IMR-90 (cell line): ENCODE data around the gene TBC1D8. TPM values are rescaled to one million over a fixed set of nuclear protein-coding genes. Genes with fewer than 3 reads are reported as not detected.

Experiments
- ATAC-seq: fragments of 200-7000 bp; cut with Tn5 transposase; 2 replicates; pipeline ENCODE4 v1.9.1; 2020; ENCODE audit warnings: low read depth, mild to moderate bottlenecking, moderate library complexity
- BruUV-seq: library from RNA; stranded (reverse); fragments of 400-500 nt; replicated peaks from 2 replicates; lab custom pipeline; 2021; lab: Mats Ljungman, UMichigan
- CTCF ChIA-PET: fragments of 300-600 bp; formaldehyde crosslinking; extraction: SDS; loops from one replicate; lab custom pipeline; 2021; ENCODE audit warnings: antibody characterized with exemption; lab: Yijun Ruan, JAX
- POLR2A ChIA-PET: fragments of 300-600 bp; sonication (Branson Sonifier 250); formaldehyde crosslinking; loops from one replicate; lab custom pipeline; 2022; ENCODE audit warnings: antibody characterized with exemption; ENCODE audit not compliant: unreplicated experiment; lab: Charles Lee
- DNase-seq: peaks from one replicate; pipeline ENCODE4 v3.0.0; 2013
- H2AFZ ChIP-seq: replicated peaks from 2 replicates; pipeline ENCODE3; 2013; ENCODE audit warnings: low read length, mild to moderate bottlenecking; ENCODE audit not compliant: poor library complexity
- H2AK5ac ChIP-seq: 2 replicates; pipeline ENCODE4 v1.6.1; 2013; ENCODE audit warnings: low read depth, low read length, inconsistent platforms
- H2AK9ac ChIP-seq: replicated peaks from 2 replicates; pipeline ENCODE3; 2013; ENCODE audit warnings: mild to moderate bottlenecking, low read depth, low read length, moderate library complexity; ENCODE audit not compliant: poor library complexity
- H2BK120ac ChIP-seq: 2 replicates; pipeline ENCODE4 v1.6.1; 2013; ENCODE audit warnings: low read depth, low read length, inconsistent platforms
- H2BK15ac ChIP-seq: 3 replicates; pipeline ENCODE4 v1.6.1; 2013; ENCODE audit warnings: low read depth, low read length, inconsistent platforms
- H2BK20ac ChIP-seq: 2 replicates; pipeline ENCODE4 v1.6.1; 2013; ENCODE audit warnings: low read depth, mild to moderate bottlenecking, inconsistent platforms, low read length, moderate library complexity
- H2BK5ac ChIP-seq: 2 replicates; pipeline ENCODE4 v1.6.1; 2013; ENCODE audit warnings: mild to moderate bottlenecking, low read depth, low read length, inconsistent platforms; ENCODE audit not compliant: poor library complexity, severe bottlenecking
- H3K14ac ChIP-seq: replicated peaks from 2 replicates; pipeline ENCODE4 v1.6.1; 2013; ENCODE audit warnings: low read depth, low read length, inconsistent platforms
- H3K18ac ChIP-seq: 2 replicates; pipeline ENCODE4 v1.6.1; 2013; ENCODE audit warnings: low read depth, low read length, control low read depth
- H3K23ac ChIP-seq: 2 replicates; pipeline ENCODE4 v1.6.1; 2013; ENCODE audit warnings: low read depth, low read length, inconsistent platforms
- H3K27ac ChIP-seq: 2 replicates; pipeline ENCODE4 v1.5.1; 2013; ENCODE audit warnings: mild to moderate bottlenecking, control low read depth, low read length; ENCODE audit not compliant: insufficient read depth
- H3K27me3 ChIP-seq: 2 replicates; pipeline ENCODE4 v1.6.1; 2013; ENCODE audit warnings: low read length; ENCODE audit not compliant: control insufficient read depth, insufficient read depth
- H3K36me3 ChIP-seq: 2 replicates; pipeline ENCODE4 v1.6.1; 2013; ENCODE audit warnings: low read length, mixed read lengths; ENCODE audit not compliant: control insufficient read depth, insufficient read depth
- H3K4ac ChIP-seq: 2 replicates; pipeline ENCODE4 v1.6.1; 2013; ENCODE audit warnings: low read depth, low read length, inconsistent platforms
- H3K4me1 ChIP-seq: 2 replicates; pipeline ENCODE4 v1.6.1; 2013; ENCODE audit warnings: low read length, mixed read lengths; ENCODE audit not compliant: control insufficient read depth, insufficient read depth
- H3K4me2 ChIP-seq: 2 replicates; pipeline ENCODE4 v1.6.1; 2013; ENCODE audit warnings: low read depth, mild to moderate bottlenecking, control low read depth, low read length, moderate library complexity
- H3K4me3 ChIP-seq: 2 replicates; pipeline ENCODE4 v1.5.1; 2013; ENCODE audit warnings: low read depth, mild to moderate bottlenecking, control low read depth, low read length, moderate library complexity; ENCODE audit not compliant: insufficient read depth
- H3K56ac ChIP-seq: 2 replicates; pipeline ENCODE4 v1.6.1; 2013; ENCODE audit warnings: low read length, inconsistent platforms; ENCODE audit not compliant: insufficient read depth; ENCODE audit errors: extremely low read depth
- H3K79me1 ChIP-seq, 2 experiments: 2 replicates each; pipeline ENCODE4 v1.6.1; 2013; ENCODE audit warnings: low read length in 2 of 2, inconsistent platforms in 1 of 2, low read depth in 1 of 2
- H3K9ac ChIP-seq: 2 replicates; pipeline ENCODE4 v1.6.1; 2013; ENCODE audit warnings: low read depth, low read length, control low read depth
- H3K9me1 ChIP-seq: 2 replicates; pipeline ENCODE4 v1.6.1; 2013; ENCODE audit warnings: low read length, inconsistent platforms; ENCODE audit not compliant: insufficient read depth
- H3K9me3 ChIP-seq: 2 replicates; pipeline ENCODE4 v1.6.1; 2013; ENCODE audit warnings: low read length; ENCODE audit not compliant: control insufficient read depth, insufficient read depth
- H4K20me1 ChIP-seq: 2 replicates; pipeline ENCODE4 v1.6.1; 2013; ENCODE audit warnings: low read length, inconsistent platforms; ENCODE audit not compliant: insufficient read depth
- H4K5ac ChIP-seq: 2 replicates; pipeline ENCODE4 v1.6.1; 2013; ENCODE audit warnings: mild to moderate bottlenecking, low read depth, low read length, control low read depth
- H4K8ac ChIP-seq, 2 experiments: 2 replicates each; pipeline ENCODE4 v1.6.1; 2013; ENCODE audit warnings: low read depth in 2 of 2, low read length in 2 of 2, control low read depth in 1 of 2, inconsistent platforms in 1 of 2
- H4K91ac ChIP-seq: 2 replicates; pipeline ENCODE4 v1.6.1; 2013; ENCODE audit warnings: low read depth, low read length, inconsistent platforms; ENCODE audit not compliant: insufficient read depth
- MAFK ChIP-seq: IDR thresholded peaks from 2 replicates; pipeline ENCODE4 v1.6.1; 2012; ENCODE audit warnings: low read depth, low read length, improper control_type of control experiment
- MXI1 ChIP-seq: IDR thresholded peaks from 2 replicates; pipeline ENCODE4 v1.6.1; 2012; ENCODE audit warnings: low read depth, mild to moderate bottlenecking, low read length, moderate library complexity, borderline replicate concordance
- WGBS, 2 experiments: methylation state at CpG; one replicate each; pipeline versions ENCODE4 v1.1.5 to v1.1.7; 2013; ENCODE audit warnings: missing lambda C conversion rate in 2 of 2; ENCODE audit not compliant: insufficient read length in 1 of 2; ENCODE audit errors: extremely low coverage in 2 of 2; 5-methylcytosine and 5-hydroxymethylcytosine counted together
- dilution Hi-C: fragments of 300-500 bp; cut with HindIII; formaldehyde crosslinking; loops from one replicate; pipeline ENCODE4 v1.14.3; 2018; ENCODE audit warnings: low sequenced_read_pairs; ENCODE audit not compliant: unreplicated experiment
- in situ Hi-C: fragments of 300-500 bp; cut with MboI; formaldehyde crosslinking; loops from 3 replicates; pipeline ENCODE4 v1.14.3; 2019; ENCODE audit warnings: low sequenced_read_pairs, inconsistent platforms, mixed read lengths
- intact Hi-C: fragments of 100-400 bp; cut with micrococcal nuclease; formaldehyde crosslinking; loops from 2 replicates; pipeline ENCODE4 v1.10.0; 2022
- polyA plus RNA-seq, 3 experiments: library from polyadenylated mRNA; depleted of rRNA; stranded (reverse); fragments of >200 nt; gene quantifications; 2 replicates each; pipeline ENCODE4 v1.2.3, GENCODE V29; 2012; ENCODE audit warnings: low replicate concordance in 1 of 3
- total RNA-seq: library from RNA; depleted of rRNA; stranded (reverse); fragments of >200 nt; gene quantifications from 2 replicates; pipeline ENCODE4 v1.2.3, GENCODE V29; 2012

Gene TBC1D8
- total and polyA plus RNA-seq, 2 of the 4 experiments (the other 2 are of a cell fraction), result 1.3 to 1.5 TPM

DNA sequence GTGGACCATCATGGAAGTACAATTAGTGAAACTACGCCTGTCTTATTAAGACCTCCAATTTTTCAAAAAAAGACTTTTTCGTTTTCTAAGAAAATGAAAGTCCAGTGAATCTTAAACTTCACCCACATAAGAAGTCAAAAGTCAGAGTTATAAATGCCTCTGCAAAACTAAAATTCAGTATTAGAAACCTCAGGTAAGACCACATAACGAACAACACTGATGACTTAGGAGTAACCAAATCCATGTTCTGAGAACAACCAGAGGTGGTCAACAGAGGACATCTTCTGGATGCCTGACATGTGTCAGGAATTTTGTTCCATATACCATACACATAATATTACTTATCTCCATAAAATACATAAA is 86.7 kb downstream of the TBC1D8 start:
- WGBS, 2 experiments, result no CpG with 5 or more reads among the region's 3 CpGs
- ChIA-PET CTCF (interaction anchor here (1.4 kb wide), 1 partner anchor 9 kb away, joined by 4 read pairs; no protein-coding TSS in a partner anchor), POLR2A (no interaction called here)
- Histone ChIP-seq H3K9ac (no peak overlapping the region), H4K8ac (no peak overlapping the region), H2BK15ac (no peak overlapping the region; the same call in 2 of the 3 replicates), H2AK5ac (no peak overlapping the region), H2AK9ac (no peak overlapping the region), H3K79me1 (peaks cover 0 to 34% of the 10 kb centered on the region in 2 experiments; a peak in 2 of 4 replicates), H2BK120ac (no peak overlapping the region; the same call in 1 of the 2 replicates), H4K20me1 (0 out of 2 replicates have a peak, but pooled peaks cover 5% of the 10 kb centered on the region), H3K27ac (no peak overlapping the region), H3K4me2 (no peak overlapping the region), H3K9me3 (no peaks in the 10 kb centered on the region), H3K4me1 (peaks cover 9% of the 10 kb centered on the region), H2BK20ac (peak overlapping the region; percentile 45; the same call in 1 of the 2 replicates), H3K23ac (peak overlapping the region; percentile 46; the same call in 1 of the 2 replicates), H3K4ac (no peak overlapping the region), H3K36me3 (no peaks in the 10 kb centered on the region), H3K27me3 (no peaks in the 10 kb centered on the region), H4K5ac (no peak overlapping the region), H2AFZ (no peak overlapping the region), H3K9me1 (peaks cover 19% of the 10 kb centered on the region), H4K91ac (no peak overlapping the region), H3K18ac (no peak overlapping the region), H2BK5ac (no peak overlapping the region), H3K4me3 (no peak overlapping the region), H3K14ac (no peak overlapping the region), H3K56ac (no peak overlapping the region)
- TF ChIP-seq MXI1 (no peak), MAFK (no peak)
- DNase-seq, result no peak
- dilution Hi-C loops (no loop called here), in situ Hi-C loops (no loop called here), intact Hi-C loops (no loop called here)
- BruUV-seq, result no TSS peak
- no peak for ATAC-seq
